GM23248 (cell line): ENCODE measurements around the gene WDTC1. TPM values are rescaled to one million over a fixed set of nuclear protein-coding genes. Genes with fewer than 3 reads are reported as not detected.
A peak's percentile ranks its signal among the peaks of the same experiment; 100 is the strongest.
"Not testable (repeated sequence)": the region's sequence is repeated elsewhere in the genome, so short reads cannot be mapped to it uniquely, and the experiment has no call there.

ENCODE experiments used
- DNase-seq: peaks from one replicate; pipeline ENCODE4 v3.0.0-alpha.2; 2015
- H2AFZ ChIP-seq: fragments of 200-600 bp; sonication (generic); 2 replicates; pipeline ENCODE4 v1.6.1; 2016; ENCODE audit warnings: antibody characterized with exemption
- H3F3A ChIP-seq: fragments of 200-600 bp; sonication (generic); 2 replicates; pipeline ENCODE4 v1.6.1; 2016; ENCODE audit warnings: mild to moderate bottlenecking, antibody characterized with exemption, mixed run types; ENCODE audit not compliant: insufficient read depth
- H3K27ac ChIP-seq: fragments of 200-600 bp; sonication (generic); 2 replicates; pipeline ENCODE4 v1.5.1; 2016; ENCODE audit warnings: mild to moderate bottlenecking
- H3K27me3 ChIP-seq: fragments of 200-600 bp; sonication (generic); replicated peaks from 2 replicates; pipeline ENCODE4 v1.6.1; 2016; ENCODE audit warnings: mild to moderate bottlenecking; ENCODE audit not compliant: insufficient read depth
- H3K36me3 ChIP-seq: fragments of 200-600 bp; sonication (generic); 2 replicates; pipeline ENCODE4 v1.6.1; 2016; ENCODE audit warnings: low read depth, mild to moderate bottlenecking
- H3K4me1 ChIP-seq: fragments of 200-600 bp; sonication (generic); 2 replicates; pipeline ENCODE4 v1.6.1; 2016; ENCODE audit warnings: mild to moderate bottlenecking; ENCODE audit not compliant: insufficient read depth
- H3K4me2 ChIP-seq: fragments of 200-600 bp; sonication (generic); one replicate; pipeline ENCODE4 v1.6.1; 2016; ENCODE audit warnings: mild to moderate bottlenecking; ENCODE audit not compliant: unreplicated experiment
- H3K4me3 ChIP-seq: fragments of 200-600 bp; sonication (generic); 2 replicates; pipeline ENCODE4 v1.5.1; 2016; ENCODE audit warnings: mild to moderate bottlenecking
- H3K79me2 ChIP-seq: fragments of 200-600 bp; sonication (generic); 2 replicates; pipeline ENCODE4 v1.6.1; 2016; ENCODE audit warnings: mild to moderate bottlenecking; ENCODE audit not compliant: insufficient read depth
- H3K9ac ChIP-seq: fragments of 200-600 bp; sonication (generic); 2 replicates; pipeline ENCODE4 v1.6.1; 2016; ENCODE audit warnings: mild to moderate bottlenecking
- H3K9me2 ChIP-seq: fragments of 200-600 bp; sonication (generic); 2 replicates; pipeline ENCODE4 v1.6.1; 2016; ENCODE audit warnings: mixed run types, mild to moderate bottlenecking, moderate library complexity; ENCODE audit not compliant: insufficient read depth
- H3K9me3 ChIP-seq: fragments of 200-600 bp; sonication (generic); one replicate; pipeline ENCODE4 v1.6.1; 2017; ENCODE audit warnings: low read depth
- H4K20me1 ChIP-seq: fragments of 200-600 bp; sonication (generic); 2 replicates; pipeline ENCODE4 v1.6.0; 2016; ENCODE audit not compliant: insufficient read depth
- EZH2 ChIP-seq: fragments of 200-600 bp; sonication (generic); IDR thresholded peaks from 2 replicates; pipeline ENCODE4 v1.6.1; 2018; ENCODE audit warnings: antibody characterized with exemption, mild to moderate bottlenecking; ENCODE audit not compliant: insufficient read depth, poor library complexity, severe bottlenecking
- EZH2phosphoT487 ChIP-seq: fragments of 200-600 bp; sonication (generic); IDR thresholded peaks from 2 replicates; pipeline ENCODE4 v1.6.1; 2018; ENCODE audit warnings: antibody characterized with exemption, moderate library complexity, mild to moderate bottlenecking, low read depth; ENCODE audit not compliant: insufficient read depth
- WGBS, 2 experiments: methylation state at CpG; one replicate each; pipeline ENCODE4 v1.1.6; 2015 to 2017; ENCODE audit warnings: low lambda C conversion rate in 2 of 2, low coverage in 1 of 2; ENCODE audit errors: missing lambda C conversion rate in 2 of 2; 5-methylcytosine and 5-hydroxymethylcytosine counted together
- in situ Hi-C: fragments of 300-500 bp; cut with MboI; formaldehyde crosslinking; loops from 2 replicates; pipeline ENCODE4 v1.15.0; 2020
- polyA plus RNA-seq: library from polyadenylated mRNA; unstranded; fragments of >200 nt; fragmentation: Nextera tagmentation; extraction: Ambion mirVana; gene quantifications from 2 replicates; pipeline ENCODE4 v1.2.1, GENCODE V29; 2016
- total RNA-seq: library from RNA; depleted of rRNA; stranded (reverse); fragments of >200 nt; shearing (Covaris generic); gene quantifications from 2 replicates; pipeline ENCODE4 v1.2.3, GENCODE V29; 2014; rRNA removed

Gene WDTC1
- total RNA-seq (23.9 and 24.0 TPM in 2 replicates), polyA plus RNA-seq (4.1 and 4.7 TPM in 2 replicates)

- Histone ChIP-seq H3F3A (no peaks in the 10 kb centered on the region), H3K4me2 (peak within 1 kb of the TSS; percentile 86), H4K20me1 (no peaks in the 10 kb centered on the region), H3K9ac (peak within 1 kb of the TSS; percentile 69), H3K4me3 (peak within 1 kb of the TSS; percentile 72), H3K36me3 (no peaks in the 10 kb centered on the region), H2AFZ (peak within 1 kb of the TSS; percentile 98), H3K79me2 (peaks cover 36% of the 10 kb centered on the region), H3K9me2 (no peaks in the 10 kb centered on the region), H3K27ac (peak within 1 kb of the TSS; percentile 25; the same call in 1 of the 2 replicates), H3K4me1 (peaks cover 9% of the 10 kb centered on the region; the same call in 1 of the 2 replicates), H3K9me3 (no peaks in the 10 kb centered on the region), H3K27me3 (no peaks in the 10 kb centered on the region)
- 0 to 1% methylated on average over 38 to 61 of the region's 71 CpGs for WGBS, 2 experiments
- in situ Hi-C loops: no loop called here
- TF ChIP-seq EZH2phosphoT487 (no peak), EZH2 (no peak)
- DNase-seq: peak; percentile 100
Measured at GRCh38 chr1:27234049-27234882, at the start of gene WDTC1. WDTC1 (plus strand) TSS chr1:27234632; CDS start chr1:27261055, 26,423 bp downstream.

- H3K4me2 ChIP-seq, H3K9ac ChIP-seq, in situ Hi-C loops, H3K27ac ChIP-seq, H3K27me3 ChIP-seq, DNase-seq, H2AFZ ChIP-seq, H3F3A ChIP-seq, H3K4me3 ChIP-seq, H3K9me2 ChIP-seq, H3K79me2 ChIP-seq, H3K9me3 ChIP-seq, H3K4me1 ChIP-seq, H4K20me1 ChIP-seq, H3K36me3 ChIP-seq: not testable (repeated sequence)
- 26 to 29% methylated on average over 3 of the region's 3 CpGs for WGBS, 2 experiments
Measured at GRCh38 chr1:27184665-27185064, 49.8 kb upstream of the WDTC1 start.

GRCh38 chr1:27192039-27192529 lies 42.3 kb upstream of the WDTC1 start:
- 63 to 71% methylated on average over 8 of the region's 8 CpGs for WGBS, 2 experiments
- Histone ChIP-seq H3K36me3 (no peaks in the 10 kb centered on the region), H3K9me2 (no peaks in the 10 kb centered on the region), H3K4me2 (no peak overlapping the region), H3K9ac (no peak overlapping the region), H2AFZ (0 out of 2 replicates have a peak overlapping the region, but pooled peaks have one; percentile 5), H3K79me2 (no peaks in the 10 kb centered on the region), H3K4me3 (no peak overlapping the region), H3K27ac (no peak overlapping the region), H3K4me1 (peaks cover 6% of the 10 kb centered on the region), H3F3A (no peaks in the 10 kb centered on the region), H3K27me3 (no peaks in the 10 kb centered on the region), H3K9me3 (no peaks in the 10 kb centered on the region), H4K20me1 (no peaks in the 10 kb centered on the region)
- TF ChIP-seq EZH2 (no peak), EZH2phosphoT487 (no peak)
- in situ Hi-C loops: no loop called here
- DNase-seq: peak; percentile 47

GRCh38 chr1:27193194-27193593 lies 41.2 kb upstream of the WDTC1 start:
- H3K27ac ChIP-seq: no peak overlapping the region
- no peak overlapping the region for H3K9ac ChIP-seq
- no peaks in the 10 kb centered on the region for H3K36me3 ChIP-seq
- no peak for DNase-seq
- peaks cover 6% of the 10 kb centered on the region for H3K4me1 ChIP-seq
- 97 to 100% methylated on average over 1 of the region's 1 CpG for WGBS, 2 experiments
- no peaks in the 10 kb centered on the region for H3F3A ChIP-seq
- H3K9me3 ChIP-seq: no peaks in the 10 kb centered on the region
- no peak overlapping the region for H3K4me3 ChIP-seq
- no peak for TF ChIP-seq EZH2
- no peak for TF ChIP-seq EZH2phosphoT487
- no peaks in the 10 kb centered on the region for H4K20me1 ChIP-seq
- no peak overlapping the region for H3K4me2 ChIP-seq
- no peak overlapping the region for H2AFZ ChIP-seq
- in situ Hi-C loops: no loop called here
- H3K27me3 ChIP-seq: no peaks in the 10 kb centered on the region
- H3K9me2 ChIP-seq: no peaks in the 10 kb centered on the region
- no peaks in the 10 kb centered on the region for H3K79me2 ChIP-seq
